ENCODE measurements around the gene MYO3B.

DNA sequence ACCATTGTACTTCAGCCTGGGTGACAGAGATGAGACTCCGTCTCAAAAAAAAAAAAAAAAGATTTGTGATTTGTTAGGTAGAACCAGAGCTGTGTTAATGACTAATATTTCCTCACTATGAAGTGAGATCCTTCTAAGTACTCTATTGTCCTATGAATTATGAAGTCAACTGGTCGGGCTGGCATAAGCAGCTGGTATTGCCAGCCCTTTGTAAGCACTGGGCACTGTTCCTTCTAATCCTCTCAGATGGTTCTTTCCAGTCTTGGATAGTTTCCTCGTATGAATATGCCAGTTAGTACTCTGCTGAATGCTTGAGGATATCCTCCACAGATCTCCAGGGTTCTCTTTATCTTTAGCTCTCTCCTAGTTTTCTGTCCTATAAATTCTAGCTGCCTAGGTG, 314.1 kb downstream of the MYO3B start:
- no peak for TF ChIP-seq CTCF (IDR thresholded peaks at IDR 0.05; ENCODE audit: low read length)
- no peak for TF ChIP-seq EZH2phosphoT487 (IDR thresholded peaks at IDR 0.05; ENCODE audit: low read length)
- TF ChIP-seq EZH2 (optimal IDR thresholded peaks at IDR 0.05; ENCODE audit: low read depth, low read length), result no peak
